PC-9 (cell line): ENCODE measurements around the gene PCARE.

Source experiments
- CTCF ChIP-seq: fragments of 200-600 bp; sonication (generic); conservative IDR thresholded peaks from 2 replicates; pipeline ENCODE4 v1.6.1; 2017; ENCODE audit warnings: mixed run types, antibody characterized with exemption, mild to moderate bottlenecking, moderate library complexity
- EZH2 ChIP-seq: fragments of 200-600 bp; sonication (generic); IDR thresholded peaks from 2 replicates; pipeline ENCODE4 v1.8.0; 2017; ENCODE audit warnings: antibody characterized with exemption, low read depth

DNA sequence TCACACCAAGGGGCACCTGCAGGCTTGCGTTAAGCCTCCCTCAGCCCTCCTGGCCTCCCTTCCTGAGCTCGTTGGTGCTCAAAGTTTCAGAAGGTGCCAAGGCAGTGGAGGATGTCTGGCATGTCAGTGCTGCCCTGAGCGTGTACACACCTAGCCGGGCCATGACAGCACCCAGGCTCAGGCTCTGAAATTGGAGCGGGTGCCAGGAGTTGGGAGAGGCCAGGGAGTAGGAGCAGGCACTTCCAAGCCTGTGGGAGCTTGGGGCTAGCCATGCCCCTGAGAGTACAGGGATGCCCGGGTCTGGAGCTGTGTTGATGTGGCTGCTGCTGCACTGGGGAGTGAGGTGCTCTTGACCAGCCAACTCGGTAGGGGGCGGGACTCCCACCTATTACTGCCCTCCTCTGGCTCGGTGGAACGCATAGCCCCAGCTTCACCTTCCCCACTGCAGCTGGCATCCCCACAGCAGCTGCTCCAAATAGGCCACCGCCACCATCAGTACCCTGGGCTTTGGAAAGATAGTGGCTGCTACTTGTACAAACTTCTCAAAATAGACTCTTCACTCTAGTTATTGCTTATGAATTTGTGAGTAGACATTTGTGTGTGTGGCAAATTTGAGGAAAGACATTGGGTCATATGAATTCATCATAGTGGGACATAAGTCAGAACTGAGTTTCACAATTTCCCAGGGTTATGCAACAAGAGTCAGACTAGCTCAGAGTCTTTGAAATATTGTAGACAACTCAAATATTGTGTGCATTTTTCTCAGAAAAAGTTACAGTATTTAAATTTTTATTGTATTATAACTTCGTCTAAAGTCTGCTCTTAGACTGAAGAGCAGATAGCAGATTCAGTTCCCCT is 6.8 kb upstream of the PCARE start:
- no peak for TF ChIP-seq CTCF
- no peak for TF ChIP-seq EZH2
